SKM-1 (cell line): ENCODE data around the gene LPCAT1.
"Not testable (repeated sequence)": the region's sequence is repeated elsewhere in the genome, so short reads cannot be mapped to it uniquely, and the experiment has no call there.

Experiments used
- DNase-seq: peaks from one replicate; lab custom pipeline; 2025; ENCODE audit not compliant: unreplicated experiment; lab: John Stamatoyannopoulos, UW

The LPCAT1 gene

GRCh38 chr5:1541702-1542400 is 18.1 kb upstream of the LPCAT1 start:
- no peak for DNase-seq

GRCh38 chr5:1540831-1541701 is 17.3 kb upstream of the LPCAT1 start:
- no peak for DNase-seq

- no peak for DNase-seq
Measured at GRCh38 chr5:1540166-1540565, 16.4 kb upstream of the LPCAT1 start.

GRCh38 chr5:1539393-1540161 is 15.8 kb upstream of the LPCAT1 start:
- DNase-seq: not testable (repeated sequence)

- no peak for DNase-seq
Measured at GRCh38 chr5:1538741-1539392, 15.1 kb upstream of the LPCAT1 start.

- DNase-seq: no peak
Measured at GRCh38 chr5:1538276-1538675, 14.5 kb upstream of the LPCAT1 start.

- no peak for DNase-seq
Measured at GRCh38 chr5:1537603-1538154, 13.9 kb upstream of the LPCAT1 start.

GRCh38 chr5:1536871-1537602 is 13.3 kb upstream of the LPCAT1 start:
- no peak for DNase-seq

- no peak for DNase-seq
Measured at GRCh38 chr5:1536322-1536845, 12.6 kb upstream of the LPCAT1 start.

- no peak for DNase-seq
Measured at GRCh38 chr5:1535646-1536045, 11.9 kb upstream of the LPCAT1 start.

- DNase-seq: no peak
Measured at GRCh38 chr5:1532384-1532783, 8.6 kb upstream of the LPCAT1 start.

- DNase-seq: no peak
Measured at GRCh38 chr5:1529498-1529897, 5.7 kb upstream of the LPCAT1 start.

GRCh38 chr5:1527533-1528205 is 3.9 kb upstream of the LPCAT1 start:
- DNase-seq: no peak

- DNase-seq: no peak
Measured at GRCh38 chr5:1526681-1527131, 2.9 kb upstream of the LPCAT1 start.

GRCh38 chr5:1526190-1526631 is 2.5 kb upstream of the LPCAT1 start:
- no peak for DNase-seq

- no peak for DNase-seq
Measured at GRCh38 chr5:1525624-1526189, 1.9 kb upstream of the LPCAT1 start.

GRCh38 chr5:1524799-1525623 is 1.3 kb upstream of the LPCAT1 start:
- no peak for DNase-seq

- DNase-seq: no peak
Measured at GRCh38 chr5:1524481-1524798, 680 bp upstream of the LPCAT1 start.
